Esophagus squamous epithelium (tissue), 5 donors: ENCODE results near the gene ITGA11. TPM values are rescaled to one million over a fixed set of nuclear protein-coding genes. Genes with fewer than 3 reads are reported as not detected.

ENCODE experiments used
- DNase-seq: peaks from one replicate; lab custom pipeline; 2025; lab: John Stamatoyannopoulos, UW
- H3K27ac ChIP-seq, 4 donors: fragments of 200-600 bp; sonication (generic); one replicate each; pipeline ENCODE4 v1.5.1; 2016 to 2019; ENCODE audit warnings: mild to moderate bottlenecking in 1 of 4
- H3K27me3 ChIP-seq, 4 donors: fragments of 200-600 bp; sonication (generic); 1 replicate in 3 of 4; 2 replicates in 1 of 4; pipeline versions ENCODE4 v1.5.1 to v1.6.0; 2017 to 2021; ENCODE audit warnings: antibody characterized with exemption in 1 of 4
- H3K36me3 ChIP-seq, 3 donors: fragments of 200-600 bp; sonication (generic); one replicate each; pipeline ENCODE4 v1.5.1; 2016 to 2019
- H3K4me1 ChIP-seq, 3 donors: fragments of 200-600 bp; sonication (generic); one replicate each; pipeline ENCODE4 v1.5.1; 2017 to 2019
- H3K4me3 ChIP-seq, 4 donors: fragments of 200-600 bp; sonication (generic); 1 replicate in 3 of 4; 2 replicates in 1 of 4; pipeline ENCODE4 v1.5.1; 2016 to 2019; ENCODE audit warnings: mild to moderate bottlenecking in 2 of 4, moderate library complexity in 1 of 4
- H3K9me3 ChIP-seq, 3 donors: fragments of 200-600 bp; sonication (generic); one replicate each; pipeline ENCODE4 v1.5.1; 2016 to 2019
- POLR2A ChIP-seq, 4 donors: fragments of 450-650 bp; IDR thresholded peaks; one replicate each; pipeline ENCODE4 v1.6.1; 2017; ENCODE audit warnings: antibody characterized with exemption in 4 of 4, mild to moderate bottlenecking in 4 of 4, moderate library complexity in 3 of 4
- WGBS, 2 donors: methylation state at CpG; one replicate each; pipeline ENCODE4 v1.1.5; 2018; 5-methylcytosine and 5-hydroxymethylcytosine counted together
- intact Hi-C: fragments of 100-400 bp; cut with DNase I; formaldehyde crosslinking; loops from one replicate; pipeline ENCODE4 v1.15.0; 2022
- total RNA-seq, 4 donors: library from RNA; depleted of rRNA; stranded (reverse); fragments of >200 nt; gene quantifications; one replicate each; pipeline ENCODE4 v1.1.0, GENCODE V29; 2016
- TF ChIP-seq, protein P1 (sequence below), 6 experiments: fragments of 450-650 bp in 4 of 6; fragments of 200-600 bp in 2 of 6; sonication (generic) in 2 of 6; IDR thresholded peaks; one replicate each; pipeline ENCODE4 v1.5.1; 2016 to 2019; ENCODE audit warnings: antibody characterized with exemption in 6 of 6, mild to moderate bottlenecking in 4 of 6, moderate library complexity in 4 of 6
- donor health status: DM: yes; HTN: yes; CAD: no.

Gene ITGA11
- total RNA-seq, 4 donors from 2014 or later: 0.19 to 2.9 (median 0.81) TPM

DNA sequence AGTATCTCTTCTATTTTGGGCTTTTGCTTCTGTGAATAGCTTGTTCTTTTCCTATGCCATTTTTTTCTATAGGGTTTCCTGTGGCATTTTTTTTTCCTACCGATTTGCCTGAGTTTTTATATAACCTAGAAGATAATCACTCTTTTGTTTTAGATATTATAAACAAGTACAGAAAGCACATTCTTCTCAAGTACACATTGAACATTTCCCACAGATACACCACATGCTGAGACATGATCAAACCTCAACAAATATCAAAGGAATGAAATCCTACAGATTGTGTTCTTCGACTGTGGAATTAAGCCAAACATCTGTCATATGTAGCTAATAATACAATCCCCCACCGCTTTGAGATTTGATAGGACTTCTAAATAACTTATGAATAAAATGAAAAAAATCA is 163.6 kb downstream of the ITGA11 start:
- no peak overlapping the region for H3K4me3 ChIP-seq
- no peaks in the 10 kb centered on the region for H3K36me3 ChIP-seq
- WGBS, 2 donors: 18 to 26% methylated on average over 3 of the region's 3 CpGs
- H3K27ac ChIP-seq: peak overlapping the region in 3 of 4 donors; percentile 20 to 69 (median 59)
- H3K9me3 ChIP-seq: no peaks in the 10 kb centered on the region
- no peak for DNase-seq
- H3K27me3 ChIP-seq: no peaks in the 10 kb centered on the region
- TF ChIP-seq, protein P1, sequence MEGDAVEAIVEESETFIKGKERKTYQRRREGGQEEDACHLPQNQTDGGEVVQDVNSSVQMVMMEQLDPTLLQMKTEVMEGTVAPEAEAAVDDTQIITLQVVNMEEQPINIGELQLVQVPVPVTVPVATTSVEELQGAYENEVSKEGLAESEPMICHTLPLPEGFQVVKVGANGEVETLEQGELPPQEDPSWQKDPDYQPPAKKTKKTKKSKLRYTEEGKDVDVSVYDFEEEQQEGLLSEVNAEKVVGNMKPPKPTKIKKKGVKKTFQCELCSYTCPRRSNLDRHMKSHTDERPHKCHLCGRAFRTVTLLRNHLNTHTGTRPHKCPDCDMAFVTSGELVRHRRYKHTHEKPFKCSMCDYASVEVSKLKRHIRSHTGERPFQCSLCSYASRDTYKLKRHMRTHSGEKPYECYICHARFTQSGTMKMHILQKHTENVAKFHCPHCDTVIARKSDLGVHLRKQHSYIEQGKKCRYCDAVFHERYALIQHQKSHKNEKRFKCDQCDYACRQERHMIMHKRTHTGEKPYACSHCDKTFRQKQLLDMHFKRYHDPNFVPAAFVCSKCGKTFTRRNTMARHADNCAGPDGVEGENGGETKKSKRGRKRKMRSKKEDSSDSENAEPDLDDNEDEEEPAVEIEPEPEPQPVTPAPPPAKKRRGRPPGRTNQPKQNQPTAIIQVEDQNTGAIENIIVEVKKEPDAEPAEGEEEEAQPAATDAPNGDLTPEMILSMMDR (IDR thresholded peaks at IDR 0.05): no peak
- TF ChIP-seq POLR2A (IDR thresholded peaks at IDR 0.05): no peak
- intact Hi-C loops: no loop called here
- peaks cover 19 to 87% (median 23%) of the 10 kb centered on the region in 3 donors for H3K4me1 ChIP-seq

- intact Hi-C loops: no loop called here
- no peaks in the 10 kb centered on the region for H3K36me3 ChIP-seq
- no peaks in the 10 kb centered on the region for H3K9me3 ChIP-seq
- H3K4me1 ChIP-seq: peaks cover 6 to 59% (median 9%) of the 10 kb centered on the region in 3 donors
- H3K27me3 ChIP-seq: no peaks in the 10 kb centered on the region
- no peak overlapping the region for H3K4me3 ChIP-seq
- TF ChIP-seq POLR2A (IDR thresholded peaks at IDR 0.05): no peak
- TF ChIP-seq, protein P1 (IDR thresholded peaks at IDR 0.05): no peak
- DNase-seq: no peak
- H3K27ac ChIP-seq: peak overlapping the region; percentile 11 to 86 (median 77)
- WGBS, 2 donors: 43 to 50% methylated on average over 3 of the region's 3 CpGs
These were observed 166.3 kb downstream of the ITGA11 start for GRCh38 chr15:68265674-68266073.

- Histone ChIP-seq H3K4me3 (no peak overlapping the region), H3K9me3 (no peaks in the 10 kb centered on the region), H3K27ac (peak overlapping the region in 3 of 4 donors; percentile 72 to 86 (median 82)), H3K27me3 (no peaks in the 10 kb centered on the region), H3K36me3 (no peaks in the 10 kb centered on the region), H3K4me1 (peaks cover 6 to 57% (median 9%) of the 10 kb centered on the region in 3 donors)
- TF ChIP-seq POLR2A (IDR thresholded peaks at IDR 0.05): no peak
- TF ChIP-seq, protein P1 (IDR thresholded peaks at IDR 0.05): no peak
- WGBS, 2 donors: 36 to 47% methylated on average over 4 of the region's 4 CpGs
- no peak for DNase-seq
- intact Hi-C loops: no loop called here
These were observed 166.9 kb downstream of the ITGA11 start for GRCh38 chr15:68265081-68265480.

DNA sequence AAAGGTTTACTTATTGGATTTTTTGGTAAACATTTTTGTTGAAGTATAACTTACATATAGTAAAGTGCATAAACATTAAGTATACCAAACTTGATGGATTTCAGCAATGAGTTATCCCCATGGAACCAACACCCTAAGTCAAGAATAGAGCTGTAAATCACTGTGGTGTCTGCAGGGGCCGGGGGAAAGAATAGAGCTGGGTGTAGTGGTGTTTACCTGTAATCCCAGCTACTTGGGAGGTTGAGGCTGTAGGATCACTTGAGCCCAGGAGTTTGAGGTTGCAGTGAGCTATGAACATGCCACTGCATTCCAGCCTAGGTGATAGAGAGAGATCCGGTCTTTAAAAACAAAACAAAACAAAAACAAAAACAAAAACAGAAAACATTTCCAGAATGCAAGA is 167.7 kb downstream of the ITGA11 start:
- Histone ChIP-seq H3K27me3 (no peaks in the 10 kb centered on the region), H3K4me3 (no peak overlapping the region), H3K9me3 (no peaks in the 10 kb centered on the region), H3K36me3 (no peaks in the 10 kb centered on the region), H3K27ac (peak overlapping the region in 3 of 4 donors; percentile 72 to 86 (median 82)), H3K4me1 (peaks cover 7 to 63% (median 9%) of the 10 kb centered on the region in 3 donors)
- intact Hi-C loops: no loop called here
- no peak for DNase-seq
- WGBS, 2 donors: 41 to 47% methylated on average over 2 of the region's 2 CpGs
- TF ChIP-seq, protein P1 (IDR thresholded peaks at IDR 0.05): no peak
- TF ChIP-seq POLR2A (IDR thresholded peaks at IDR 0.05): no peak

- intact Hi-C loops: no loop called here
- WGBS, 2 donors: 61 to 69% methylated on average over 5 of the region's 5 CpGs
- no peaks in the 10 kb centered on the region for H3K27me3 ChIP-seq
- no peak overlapping the region for H3K4me3 ChIP-seq
- DNase-seq: no peak
- H3K36me3 ChIP-seq: no peaks in the 10 kb centered on the region
- no peak overlapping the region for H3K27ac ChIP-seq
- H3K4me1 ChIP-seq: peaks cover 6 to 49% (median 7%) of the 10 kb centered on the region in 3 donors
- H3K9me3 ChIP-seq: no peaks in the 10 kb centered on the region
- TF ChIP-seq, protein P1 (IDR thresholded peaks at IDR 0.05): no peak
- TF ChIP-seq POLR2A (IDR thresholded peaks at IDR 0.05): no peak
These were observed 169.2 kb downstream of the ITGA11 start for GRCh38 chr15:68262514-68263356.
